Skin epidermis (tissue), 12 donors: ENCODE data around the gene LAMA4.

Experiments
- H3K27ac ChIP-seq, 21 experiments: fragments of 200-600 bp; sonication (generic) in 11 of 21; one replicate each; pipeline ENCODE4 v1.5.0; 2020; ENCODE audit warnings: mild to moderate bottlenecking in 3 of 21, inconsistent platforms in 2 of 21, moderate library complexity in 2 of 21
- H3K4me3 ChIP-seq, 7 experiments: fragments of 200-600 bp; sonication (generic) in 2 of 7; one replicate each; pipeline ENCODE4 v1.5.0; 2020; ENCODE audit warnings: inconsistent platforms in 2 of 7, mild to moderate bottlenecking in 2 of 7, moderate library complexity in 1 of 7

Gene LAMA4

GRCh38 chr6:112198582-112198981, 55.8 kb downstream of the LAMA4 start:
- no peak overlapping the region for H3K4me3 ChIP-seq
- no peak overlapping the region for H3K27ac ChIP-seq

GRCh38 chr6:112197636-112198035, 56.7 kb downstream of the LAMA4 start:
- Histone ChIP-seq H3K4me3 (no peak overlapping the region), H3K27ac (no peak overlapping the region)

GRCh38 chr6:112196306-112196705, 58.1 kb downstream of the LAMA4 start:
- no peak overlapping the region for H3K27ac ChIP-seq
- H3K4me3 ChIP-seq = no peak overlapping the region

- Histone ChIP-seq H3K27ac (no peak overlapping the region), H3K4me3 (no peak overlapping the region)
These were observed 59.2 kb downstream of the LAMA4 start for GRCh38 chr6:112195166-112195565.

GRCh38 chr6:112194511-112194910, 59.9 kb downstream of the LAMA4 start:
- no peak overlapping the region for H3K27ac ChIP-seq

GRCh38 chr6:112193535-112194051, 60.8 kb downstream of the LAMA4 start:
- Histone ChIP-seq H3K4me3 (no peak overlapping the region), H3K27ac (no peak overlapping the region)

More at GRCh38 chr6:112194511-112194910, 59.9 kb downstream of the LAMA4 start:
- no peak overlapping the region for H3K4me3 ChIP-seq

- Histone ChIP-seq H3K27ac (no peak overlapping the region), H3K4me3 (no peak overlapping the region)
These were observed 61.2 kb downstream of the LAMA4 start for GRCh38 chr6:112193117-112193516.

- no peak overlapping the region for H3K4me3 ChIP-seq
- H3K27ac ChIP-seq = no peak overlapping the region
These were observed 62.8 kb downstream of the LAMA4 start for GRCh38 chr6:112191509-112192020.

GRCh38 chr6:112190164-112190563, 64.2 kb downstream of the LAMA4 start:
- no peak overlapping the region for H3K4me3 ChIP-seq
- H3K27ac ChIP-seq = no peak overlapping the region

- H3K4me3 ChIP-seq = no peak overlapping the region
- H3K27ac ChIP-seq = no peak overlapping the region
These were observed 64.9 kb downstream of the LAMA4 start for GRCh38 chr6:112189494-112189893.

GRCh38 chr6:112188906-112189305, 65.5 kb downstream of the LAMA4 start:
- no peak overlapping the region for H3K4me3 ChIP-seq
- H3K27ac ChIP-seq = no peak overlapping the region

- Histone ChIP-seq H3K4me3 (no peak overlapping the region), H3K27ac (no peak overlapping the region)
These were observed 66.6 kb downstream of the LAMA4 start for GRCh38 chr6:112187736-112188135.

- H3K4me3 ChIP-seq = no peak overlapping the region
- H3K27ac ChIP-seq = no peak overlapping the region
These were observed 69.4 kb downstream of the LAMA4 start for GRCh38 chr6:112184951-112185350.

- Histone ChIP-seq H3K27ac (peak overlapping the region in 2 of 21 experiments; percentile 13 to 33), H3K4me3 (no peak overlapping the region)
These were observed 71.1 kb downstream of the LAMA4 start for GRCh38 chr6:112183271-112183671.

- no peak overlapping the region for H3K4me3 ChIP-seq
These were observed 73.2 kb downstream of the LAMA4 start for GRCh38 chr6:112181130-112181529.

GRCh38 chr6:112180095-112180820, 74.1 kb downstream of the LAMA4 start:
- no peak overlapping the region for H3K27ac ChIP-seq

More at GRCh38 chr6:112181130-112181529, 73.2 kb downstream of the LAMA4 start:
- peak overlapping the region in 1 of 21 experiments; percentile 37 for H3K27ac ChIP-seq

GRCh38 chr6:112179631-112180030, 74.7 kb downstream of the LAMA4 start:
- Histone ChIP-seq H3K4me3 (no peak overlapping the region), H3K27ac (no peak overlapping the region)

More at GRCh38 chr6:112180095-112180820, 74.1 kb downstream of the LAMA4 start:
- H3K4me3 ChIP-seq = no peak overlapping the region

GRCh38 chr6:112178846-112179245, 75.5 kb downstream of the LAMA4 start:
- no peak overlapping the region for H3K4me3 ChIP-seq
- no peak overlapping the region for H3K27ac ChIP-seq

GRCh38 chr6:112177092-112177491, 77.3 kb downstream of the LAMA4 start:
- no peak overlapping the region for H3K27ac ChIP-seq
- no peak overlapping the region for H3K4me3 ChIP-seq

GRCh38 chr6:112176175-112176574, 78.2 kb downstream of the LAMA4 start:
- Histone ChIP-seq H3K4me3 (no peak overlapping the region), H3K27ac (no peak overlapping the region)

GRCh38 chr6:112173221-112173804, 81.1 kb downstream of the LAMA4 start:
- no peak overlapping the region for H3K4me3 ChIP-seq
- no peak overlapping the region for H3K27ac ChIP-seq
